ENCODE measurements around the gene COA1.
"Not testable (repeated sequence)": the region's sequence is repeated elsewhere in the genome, so short reads cannot be mapped to it uniquely, and the experiment has no call there.

Gene COA1

DNA sequence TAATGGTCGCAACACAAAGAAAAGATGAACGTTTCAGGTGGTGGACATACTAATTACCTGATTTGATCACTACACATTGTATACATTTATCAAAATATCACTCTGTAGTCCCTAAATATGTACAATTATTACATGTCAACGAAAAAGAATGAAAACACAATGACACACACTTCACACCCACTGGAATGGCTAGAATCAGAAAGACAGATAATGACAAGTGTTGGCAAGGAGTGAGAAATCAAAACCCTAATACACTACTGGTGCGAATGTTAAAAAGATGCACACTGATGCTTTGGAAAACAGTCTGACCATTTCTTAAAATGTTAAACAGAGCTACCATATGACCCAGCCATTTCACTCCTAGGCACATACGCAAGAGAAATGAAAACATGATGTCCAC lies 2.3 kb downstream of the COA1 start:
- no peak for DNase-seq (ENCODE audit: low spot score)

GRCh38 chr7:43726466-43726865 lies 2.9 kb downstream of the COA1 start:
- DNase-seq (ENCODE audit: low spot score) = no peak

DNA sequence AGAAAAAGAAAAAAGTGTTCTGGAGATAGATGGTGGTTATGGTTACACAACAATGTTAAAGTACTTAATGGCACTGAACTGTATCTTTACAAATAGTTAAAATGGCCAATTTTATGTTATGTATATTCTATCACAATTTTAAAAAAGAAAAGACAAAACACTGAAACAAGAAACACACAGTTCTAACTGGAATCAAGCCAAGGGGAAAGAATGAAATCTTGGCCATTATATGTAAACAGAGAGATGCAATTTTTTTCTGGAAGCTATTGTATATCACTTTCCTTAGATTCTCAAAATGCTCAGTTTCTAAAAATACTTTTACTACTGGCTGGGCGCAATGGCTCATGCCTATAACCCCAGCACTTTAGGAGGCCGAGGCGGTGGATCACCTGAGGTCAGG lies 4.1 kb downstream of the COA1 start:
- no peak for DNase-seq (ENCODE audit: low spot score)

DNA sequence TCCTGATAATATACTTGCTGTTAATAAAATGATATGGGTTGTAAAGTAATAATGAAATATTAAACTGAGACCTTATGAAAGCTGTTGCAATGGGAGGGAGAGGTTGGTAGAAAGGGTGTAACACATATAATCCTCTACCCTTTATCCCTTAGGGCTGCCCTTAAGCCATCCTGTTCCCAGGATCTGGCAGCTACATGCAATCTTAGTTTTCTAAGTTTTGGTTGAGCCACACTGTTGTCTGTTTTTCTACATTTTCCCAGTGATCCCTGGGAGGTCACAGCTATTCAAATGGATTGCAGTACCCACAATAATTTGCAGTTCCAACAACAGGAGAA lies 6.3 kb downstream of the COA1 start:
- no peak for DNase-seq (ENCODE audit: low spot score)

- peak; percentile 14 for DNase-seq (ENCODE audit: low spot score)
Observed at GRCh38 chr7:43721193-43721806, 8.0 kb downstream of the COA1 start.

DNA sequence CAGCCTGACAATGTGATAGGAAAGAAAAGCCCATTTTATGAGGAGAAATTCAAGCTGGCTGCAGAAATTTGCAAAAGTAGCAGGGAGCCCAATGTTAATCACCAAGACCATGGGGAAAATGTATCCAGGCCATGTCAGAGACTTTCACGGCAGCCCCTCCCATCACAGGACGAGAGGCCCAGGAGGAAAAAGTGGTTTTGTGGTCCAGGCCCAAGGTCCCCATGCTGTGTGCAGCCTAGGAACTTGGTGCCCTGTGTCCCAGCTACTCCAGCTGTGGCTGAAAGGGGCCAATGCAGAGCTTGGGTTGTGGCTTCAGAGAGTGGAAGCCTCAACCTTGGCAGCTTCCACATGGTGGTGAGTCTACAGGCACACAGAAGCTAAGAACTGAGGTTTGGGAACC lies 12.7 kb downstream of the COA1 start:
- DNase-seq (ENCODE audit: low spot score) = no peak

DNA sequence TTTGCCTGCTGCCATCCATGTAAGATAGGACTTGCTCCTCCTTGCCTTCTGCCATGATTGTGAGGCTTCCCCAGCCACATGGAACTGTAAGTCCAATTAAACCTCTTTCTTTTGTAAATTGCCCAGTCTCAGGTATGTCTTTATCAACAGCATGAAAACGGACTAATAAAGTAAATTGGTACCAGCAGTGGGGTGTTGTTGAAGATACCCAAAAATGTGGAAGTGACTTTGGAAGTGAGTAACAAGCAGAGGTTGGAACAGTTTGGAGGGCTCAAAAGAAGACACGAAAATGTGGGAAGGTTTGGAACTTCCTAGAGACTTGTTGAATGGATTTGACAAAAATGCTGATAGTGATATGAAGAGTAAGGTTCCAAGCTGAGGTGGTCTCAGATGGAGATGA lies 13.4 kb downstream of the COA1 start:
- DNase-seq (ENCODE audit: low spot score) = not testable (repeated sequence)

DNA sequence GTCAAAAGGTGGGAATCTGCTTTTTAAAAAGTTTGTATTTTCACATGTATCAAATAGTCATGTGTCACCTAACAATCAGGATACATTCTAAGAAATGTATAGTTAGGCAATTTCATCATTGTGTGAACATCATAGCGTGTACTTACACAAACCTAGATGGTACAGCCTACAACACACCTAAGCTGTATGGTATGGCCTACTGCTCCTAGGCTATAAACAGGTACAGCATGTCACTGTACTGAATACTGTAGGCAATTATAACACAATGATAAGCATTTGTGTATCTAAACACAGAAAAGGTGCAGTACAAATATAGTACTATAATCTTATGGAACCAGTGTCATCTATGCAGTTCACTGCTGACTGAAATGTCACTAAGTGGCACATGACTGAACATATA lies 17.8 kb downstream of the COA1 start:
- no peak for DNase-seq (ENCODE audit: low spot score)

- not testable (repeated sequence) for DNase-seq (ENCODE audit: low spot score)
Observed at GRCh38 chr7:43708055-43708454, 21.3 kb downstream of the COA1 start.

- no peak for DNase-seq (ENCODE audit: low spot score)
Observed at GRCh38 chr7:43703573-43703972, 25.8 kb downstream of the COA1 start.

DNA sequence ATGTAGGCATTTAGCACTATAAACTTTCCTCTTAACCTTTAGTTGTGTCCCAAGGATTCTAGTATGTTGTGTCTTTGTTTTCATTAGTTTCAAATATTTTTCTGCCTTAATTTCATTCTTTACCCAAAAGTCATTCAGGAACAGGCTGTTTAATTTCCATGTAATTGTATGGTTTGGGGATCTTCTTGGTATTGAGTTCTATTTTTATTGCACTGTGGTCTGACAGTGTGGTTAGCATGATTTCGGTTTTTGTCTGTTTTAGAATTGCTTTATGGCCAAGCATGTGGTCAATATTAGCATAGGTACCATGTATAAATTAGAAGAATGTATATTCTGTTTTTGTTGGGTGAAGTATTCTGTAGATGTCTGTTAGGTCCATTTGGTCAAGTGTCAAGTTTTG lies 26.3 kb downstream of the COA1 start:
- no peak for DNase-seq (ENCODE audit: low spot score)

- no peak for DNase-seq (ENCODE audit: low spot score)
Observed at GRCh38 chr7:43701929-43702328, 27.4 kb downstream of the COA1 start.

DNA sequence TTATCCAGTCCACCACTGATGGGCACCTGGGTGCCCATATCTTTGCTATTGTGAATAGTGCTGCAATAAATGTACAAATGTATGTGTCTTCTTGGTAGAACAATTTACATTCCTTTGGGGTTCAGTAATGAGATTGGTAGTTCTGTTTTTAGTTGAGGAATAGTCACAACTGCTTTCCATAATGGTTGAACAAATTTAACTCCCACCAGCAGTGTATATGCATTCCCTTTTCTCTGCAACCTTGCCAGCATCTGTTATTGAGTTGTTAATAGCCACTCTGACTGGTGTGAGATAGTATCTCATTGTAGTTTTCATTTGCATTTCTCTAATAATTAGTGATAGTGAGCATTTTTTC lies 27.8 kb downstream of the COA1 start:
- no peak for DNase-seq (ENCODE audit: low spot score)

GRCh38 chr7:43700646-43701499 lies 28.4 kb downstream of the COA1 start:
- no peak for DNase-seq (ENCODE audit: low spot score)

DNA sequence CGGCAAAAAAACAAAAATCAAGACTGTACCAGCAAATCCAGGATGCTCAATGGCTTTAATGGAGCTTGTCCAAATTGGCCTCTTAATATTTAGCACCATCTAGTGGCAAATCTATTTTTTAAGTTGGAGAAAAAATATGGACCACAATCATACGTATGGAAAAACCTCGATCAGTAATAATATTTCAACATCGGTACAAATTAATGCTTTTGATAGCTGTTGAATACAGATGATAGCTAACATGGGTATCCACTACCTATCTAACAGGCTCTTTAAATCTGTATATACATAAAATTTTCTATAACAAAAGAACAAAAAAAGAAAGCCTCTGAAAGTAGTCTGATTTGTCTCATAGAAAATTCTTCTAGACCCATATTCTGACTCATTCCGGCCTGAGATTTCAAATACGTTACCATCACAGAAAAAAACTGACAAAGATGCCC lies 29.2 kb downstream of the COA1 start:
- peak; percentile 33 for DNase-seq (ENCODE audit: low spot score)

GRCh38 chr7:43698460-43699255 lies 30.7 kb downstream of the COA1 start:
- no peak for DNase-seq (ENCODE audit: low spot score)

- DNase-seq (ENCODE audit: low spot score) = no peak
Observed at GRCh38 chr7:43697690-43698089, 31.6 kb downstream of the COA1 start.

- DNase-seq (ENCODE audit: low spot score) = no peak
Observed at GRCh38 chr7:43695365-43695764, 34.0 kb downstream of the COA1 start.

DNA sequence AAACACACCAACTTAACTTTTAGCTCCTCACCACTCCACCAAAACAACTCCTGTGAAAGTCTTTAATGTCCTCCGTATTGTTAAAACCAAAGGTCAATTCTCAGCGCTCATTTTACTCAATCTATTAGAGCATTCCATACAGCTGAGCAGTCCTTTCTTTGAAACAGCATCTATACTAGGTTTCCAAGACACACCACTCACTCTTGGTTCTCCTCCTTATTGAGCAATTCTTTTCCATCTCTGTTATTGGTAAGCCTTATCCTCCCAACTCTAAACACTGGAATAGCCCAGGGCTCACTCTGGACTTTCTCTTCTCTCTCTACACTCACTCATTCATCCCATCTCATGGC lies 34.9 kb downstream of the COA1 start:
- DNase-seq (ENCODE audit: low spot score) = peak; percentile 51

DNA sequence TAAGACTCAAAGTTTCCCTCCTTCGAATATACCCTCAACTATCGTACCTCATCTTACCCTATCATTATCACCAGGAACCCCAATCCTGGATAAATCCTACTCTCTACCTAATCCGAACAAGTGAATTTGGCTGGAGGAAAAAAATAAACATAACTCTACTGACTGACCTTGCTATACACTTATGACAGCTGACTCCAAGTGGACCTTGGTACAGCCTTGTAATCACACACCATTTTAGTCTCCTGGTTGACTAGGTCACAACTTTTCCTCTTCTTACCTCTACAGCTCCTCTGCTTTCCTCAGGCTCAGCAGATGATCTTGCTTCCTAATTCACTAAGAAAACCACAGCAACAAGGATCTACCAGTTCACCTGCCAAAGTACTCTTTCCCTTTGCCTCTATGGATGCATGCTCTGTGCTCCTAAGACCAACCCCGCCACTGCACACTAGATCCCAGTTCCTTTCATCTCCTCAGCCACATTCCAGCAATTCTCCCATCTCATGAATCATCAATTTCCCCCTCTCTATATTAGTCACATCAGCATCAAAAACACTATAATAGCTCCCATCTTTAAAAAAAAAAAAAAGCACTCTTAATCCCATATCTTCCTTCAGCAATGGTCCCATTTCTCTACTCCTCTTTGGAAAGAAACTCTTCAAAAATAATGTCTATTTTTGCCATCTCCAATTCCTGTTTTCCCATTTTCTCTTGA lies 35.5 kb downstream of the COA1 start:
- peak; percentile 51 for DNase-seq (ENCODE audit: low spot score)

DNA sequence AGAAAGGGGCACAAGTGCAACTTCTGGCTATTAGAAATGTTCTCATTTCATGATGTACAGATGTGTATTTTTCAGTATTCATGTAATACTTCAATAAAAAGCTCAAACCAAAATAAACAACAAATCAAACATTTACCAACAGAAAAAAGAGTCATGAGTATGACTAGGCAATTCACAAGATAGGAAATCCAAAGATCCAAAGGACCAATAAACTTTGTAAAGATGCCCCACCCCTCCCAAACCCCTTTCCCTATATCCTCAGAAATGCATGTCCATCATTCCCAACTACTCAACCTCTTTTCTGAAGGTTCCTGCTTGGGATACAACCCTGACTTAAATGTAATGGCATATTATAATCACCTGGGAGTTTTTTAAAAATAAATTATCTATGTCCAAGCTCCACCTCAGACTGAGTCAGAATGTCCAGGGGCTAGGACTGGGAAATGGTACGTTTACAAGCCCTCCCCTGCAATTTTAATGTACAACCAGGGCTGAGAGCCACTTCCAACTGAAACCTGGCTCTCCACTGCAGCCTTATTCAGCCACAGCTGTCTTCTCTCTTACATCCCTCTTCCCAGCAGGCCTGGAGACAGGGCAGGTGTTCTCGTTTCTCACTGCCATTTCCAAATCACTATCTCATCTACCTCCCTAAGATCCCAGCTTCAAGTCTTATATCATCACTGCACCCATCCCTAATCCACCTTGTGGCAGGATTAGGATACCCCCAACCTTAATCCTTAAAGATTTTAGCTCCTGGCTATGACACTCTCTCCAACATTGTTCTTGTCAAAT lies 36.5 kb downstream of the COA1 start:
- DNase-seq (ENCODE audit: low spot score) = no peak

DNA sequence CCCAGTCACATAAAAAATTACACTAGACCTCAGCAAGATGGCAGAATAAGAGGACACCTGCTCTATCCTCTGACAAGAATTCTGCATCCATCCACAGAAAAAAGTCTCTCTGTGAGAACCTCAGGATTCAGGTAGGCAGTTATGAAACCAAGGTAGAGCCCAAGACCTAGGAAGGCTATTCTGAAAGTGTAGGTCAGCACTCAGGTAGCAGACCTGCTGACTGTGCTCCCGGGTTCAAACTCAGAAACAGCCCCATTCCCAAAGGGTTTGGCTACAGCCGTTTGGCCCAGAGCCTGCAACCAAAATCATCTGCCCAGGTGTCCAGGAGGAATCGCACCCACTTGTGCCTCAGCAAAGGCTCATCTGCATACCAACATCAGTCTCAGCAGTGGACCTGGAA lies 37.7 kb downstream of the COA1 start:
- no peak for DNase-seq (ENCODE audit: low spot score)
